ENCODE results near the gene ENPP1.

Gene ENPP1

GRCh38 chr6:131773284-131773950 lies 34.4 kb upstream of the ENPP1 start:
- Mint-ChIP-seq H3K27me3 (peaks cover 2% of the 10 kb centered on the region), H3K9me3 (no peaks in the 10 kb centered on the region), H3K4me3 (no peak overlapping the region), H3K27ac (no peak overlapping the region), H3K4me1 (ENCODE audit: low read depth) (no peaks in the 10 kb centered on the region), H3K36me3 (ENCODE audit: low read depth) (no peaks in the 10 kb centered on the region)
- intact Hi-C loops (cut with micrococcal nuclease), result no loop called here

GRCh38 chr6:131775886-131776285 lies 31.9 kb upstream of the ENPP1 start:
- no peaks in the 10 kb centered on the region for H3K9me3 Mint-ChIP-seq
- no peak overlapping the region for H3K4me3 Mint-ChIP-seq
- no peaks in the 10 kb centered on the region for H3K4me1 Mint-ChIP-seq (ENCODE audit: low read depth)
- no peak overlapping the region for H3K27ac Mint-ChIP-seq
- no peaks in the 10 kb centered on the region for H3K36me3 Mint-ChIP-seq (ENCODE audit: low read depth)
- intact Hi-C loops (cut with micrococcal nuclease), result no loop called here
- H3K27me3 Mint-ChIP-seq, result peaks cover 2% of the 10 kb centered on the region

GRCh38 chr6:131776985-131777384 lies 30.8 kb upstream of the ENPP1 start:
- no peak overlapping the region for H3K27ac Mint-ChIP-seq
- peaks cover 2% of the 10 kb centered on the region for H3K27me3 Mint-ChIP-seq
- no peak overlapping the region for H3K4me3 Mint-ChIP-seq
- intact Hi-C loops (cut with micrococcal nuclease), result no loop called here
- no peaks in the 10 kb centered on the region for H3K9me3 Mint-ChIP-seq
- H3K36me3 Mint-ChIP-seq (ENCODE audit: low read depth), result no peaks in the 10 kb centered on the region
- no peaks in the 10 kb centered on the region for H3K4me1 Mint-ChIP-seq (ENCODE audit: low read depth)

GRCh38 chr6:131778169-131778568 lies 29.7 kb upstream of the ENPP1 start:
- intact Hi-C loops (cut with micrococcal nuclease), result no loop called here
- H3K27ac Mint-ChIP-seq, result no peak overlapping the region
- H3K9me3 Mint-ChIP-seq, result peaks cover 7% of the 10 kb centered on the region
- peaks cover 2% of the 10 kb centered on the region for H3K27me3 Mint-ChIP-seq
- no peaks in the 10 kb centered on the region for H3K36me3 Mint-ChIP-seq (ENCODE audit: low read depth)
- no peak overlapping the region for H3K4me3 Mint-ChIP-seq
- H3K4me1 Mint-ChIP-seq (ENCODE audit: low read depth), result no peaks in the 10 kb centered on the region

GRCh38 chr6:131779304-131779703 lies 28.5 kb upstream of the ENPP1 start:
- peaks cover 2% of the 10 kb centered on the region for H3K27me3 Mint-ChIP-seq
- H3K36me3 Mint-ChIP-seq (ENCODE audit: low read depth), result no peaks in the 10 kb centered on the region
- H3K27ac Mint-ChIP-seq, result no peak overlapping the region
- intact Hi-C loops (cut with micrococcal nuclease), result no loop called here
- H3K4me1 Mint-ChIP-seq (ENCODE audit: low read depth), result no peaks in the 10 kb centered on the region
- H3K4me3 Mint-ChIP-seq, result no peak overlapping the region
- H3K9me3 Mint-ChIP-seq, result peaks cover 14% of the 10 kb centered on the region

- Mint-ChIP-seq H3K4me1 (ENCODE audit: low read depth) (no peaks in the 10 kb centered on the region), H3K9me3 (peaks cover 14% of the 10 kb centered on the region), H3K27ac (no peak overlapping the region), H3K4me3 (no peak overlapping the region), H3K27me3 (peaks cover 2% of the 10 kb centered on the region), H3K36me3 (ENCODE audit: low read depth) (no peaks in the 10 kb centered on the region)
- intact Hi-C loops (cut with micrococcal nuclease), result no loop called here
Observed at GRCh38 chr6:131780600-131780999, 27.2 kb upstream of the ENPP1 start.

GRCh38 chr6:131781687-131782086 lies 26.1 kb upstream of the ENPP1 start:
- intact Hi-C loops (cut with micrococcal nuclease), result no loop called here
- no peak overlapping the region for H3K27ac Mint-ChIP-seq
- H3K36me3 Mint-ChIP-seq (ENCODE audit: low read depth), result no peaks in the 10 kb centered on the region
- H3K4me3 Mint-ChIP-seq, result no peak overlapping the region
- H3K4me1 Mint-ChIP-seq (ENCODE audit: low read depth), result no peaks in the 10 kb centered on the region
- peaks cover 14% of the 10 kb centered on the region for H3K9me3 Mint-ChIP-seq
- no peaks in the 10 kb centered on the region for H3K27me3 Mint-ChIP-seq

GRCh38 chr6:131782764-131783163 lies 25.1 kb upstream of the ENPP1 start:
- Mint-ChIP-seq H3K27me3 (no peaks in the 10 kb centered on the region), H3K36me3 (ENCODE audit: low read depth) (no peaks in the 10 kb centered on the region), H3K4me1 (ENCODE audit: low read depth) (no peaks in the 10 kb centered on the region), H3K9me3 (peaks cover 14% of the 10 kb centered on the region), H3K27ac (no peak overlapping the region), H3K4me3 (no peak overlapping the region)
- intact Hi-C loops (cut with micrococcal nuclease), result no loop called here

GRCh38 chr6:131784561-131784960 lies 23.3 kb upstream of the ENPP1 start:
- Mint-ChIP-seq H3K27ac (no peak overlapping the region), H3K4me1 (ENCODE audit: low read depth) (no peaks in the 10 kb centered on the region)
- intact Hi-C loops (cut with micrococcal nuclease), result no loop called here

GRCh38 chr6:131787079-131787478 lies 20.7 kb upstream of the ENPP1 start:
- no peaks in the 10 kb centered on the region for H3K4me1 Mint-ChIP-seq (ENCODE audit: low read depth)
- no peaks in the 10 kb centered on the region for H3K36me3 Mint-ChIP-seq (ENCODE audit: low read depth)
- peaks cover 14% of the 10 kb centered on the region for H3K9me3 Mint-ChIP-seq
- H3K27ac Mint-ChIP-seq, result no peak overlapping the region
- no peaks in the 10 kb centered on the region for H3K27me3 Mint-ChIP-seq
- H3K4me3 Mint-ChIP-seq, result no peak overlapping the region
- intact Hi-C loops (cut with micrococcal nuclease), result no loop called here

More at GRCh38 chr6:131784561-131784960, 23.3 kb upstream of the ENPP1 start:
- no peak overlapping the region for H3K4me3 Mint-ChIP-seq
- H3K27me3 Mint-ChIP-seq, result no peaks in the 10 kb centered on the region
- peaks cover 14% of the 10 kb centered on the region for H3K9me3 Mint-ChIP-seq
- H3K36me3 Mint-ChIP-seq (ENCODE audit: low read depth), result no peaks in the 10 kb centered on the region

GRCh38 chr6:131787766-131788712 lies 19.8 kb upstream of the ENPP1 start:
- Mint-ChIP-seq H3K27me3 (no peaks in the 10 kb centered on the region), H3K4me3 (no peak overlapping the region), H3K27ac (no peak overlapping the region), H3K4me1 (ENCODE audit: low read depth) (no peaks in the 10 kb centered on the region), H3K36me3 (ENCODE audit: low read depth) (no peaks in the 10 kb centered on the region), H3K9me3 (peaks cover 9% of the 10 kb centered on the region)
- intact Hi-C loops (cut with micrococcal nuclease), result no loop called here

- intact Hi-C loops (cut with micrococcal nuclease), result no loop called here
- Mint-ChIP-seq H3K27me3 (no peaks in the 10 kb centered on the region), H3K4me1 (ENCODE audit: low read depth) (no peaks in the 10 kb centered on the region), H3K4me3 (no peak overlapping the region), H3K27ac (no peak overlapping the region), H3K36me3 (ENCODE audit: low read depth) (no peaks in the 10 kb centered on the region), H3K9me3 (no peaks in the 10 kb centered on the region)
Observed at GRCh38 chr6:131789219-131789618, 18.6 kb upstream of the ENPP1 start.

GRCh38 chr6:131791476-131791875 lies 16.3 kb upstream of the ENPP1 start:
- no peaks in the 10 kb centered on the region for H3K27me3 Mint-ChIP-seq
- no peaks in the 10 kb centered on the region for H3K36me3 Mint-ChIP-seq (ENCODE audit: low read depth)
- no peak overlapping the region for H3K27ac Mint-ChIP-seq
- no peaks in the 10 kb centered on the region for H3K9me3 Mint-ChIP-seq
- intact Hi-C loops (cut with micrococcal nuclease), result no loop called here
- no peaks in the 10 kb centered on the region for H3K4me1 Mint-ChIP-seq (ENCODE audit: low read depth)
- H3K4me3 Mint-ChIP-seq, result no peak overlapping the region

- intact Hi-C loops (cut with micrococcal nuclease), result no loop called here
- Mint-ChIP-seq H3K36me3 (ENCODE audit: low read depth) (no peaks in the 10 kb centered on the region), H3K4me1 (ENCODE audit: low read depth) (no peaks in the 10 kb centered on the region), H3K4me3 (no peak overlapping the region), H3K9me3 (no peaks in the 10 kb centered on the region), H3K27ac (no peak overlapping the region), H3K27me3 (no peaks in the 10 kb centered on the region)
Observed at GRCh38 chr6:131792091-131792496, 15.7 kb upstream of the ENPP1 start.

Data from dendritic cell treated with granulocyte-macrophage colony-stimulating factor and Interleukin-4, amounts not matched to agents 40 ng/mL and 50 ng/mL, for 4 days (primary cell).